T-helper 1 cell treated with Interleukin-12 subunit alpha and Interleukin-12 subunit beta and Interleukin-4 antibody, amounts not matched to agents 30 μg/mL and 1 μg/mL, for 36 hours (primary cell): ENCODE measurements around the gene CACNA2D3.

Experiments used
- H3K27ac Mint-ChIP-seq: one replicate; pipeline ENCODE4 v1.8.0; 2021; ENCODE audit warnings: mild to moderate bottlenecking, mixed read lengths
- H3K27me3 Mint-ChIP-seq: one replicate; pipeline ENCODE4 v1.8.0; 2021; ENCODE audit warnings: low read depth, mixed read lengths
- H3K36me3 Mint-ChIP-seq: one replicate; pipeline ENCODE4 v1.8.0; 2021; ENCODE audit warnings: low read depth, mixed read lengths
- H3K4me1 Mint-ChIP-seq: one replicate; pipeline ENCODE4 v1.8.0; 2021; ENCODE audit warnings: low read depth, mixed read lengths
- H3K4me3 Mint-ChIP-seq: one replicate; pipeline ENCODE4 v1.8.0; 2021; ENCODE audit warnings: mild to moderate bottlenecking, moderate library complexity, mixed read lengths
- H3K9me3 Mint-ChIP-seq: one replicate; pipeline ENCODE4 v1.8.0; 2021; ENCODE audit warnings: mixed read lengths

The CACNA2D3 gene

DNA sequence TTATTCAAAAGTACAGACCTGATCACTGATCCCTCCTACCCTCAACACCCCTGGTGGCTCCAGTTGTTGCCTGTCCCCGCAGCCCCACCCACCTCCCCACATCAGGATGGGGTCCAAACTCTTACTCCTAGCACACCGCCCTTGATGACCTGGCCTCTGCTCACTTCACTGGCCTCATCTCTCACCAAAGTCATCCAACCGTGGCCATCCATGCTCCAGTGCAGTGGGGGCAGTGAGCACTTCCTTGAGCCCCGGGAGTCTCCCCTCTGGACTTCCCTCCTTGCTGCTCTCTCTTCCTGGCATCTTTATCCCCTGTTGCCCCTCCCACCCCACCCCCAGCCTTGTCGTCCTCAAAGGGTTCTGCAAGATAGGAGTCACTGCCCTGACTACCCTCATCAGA is 191.1 kb downstream of the CACNA2D3 start:
- no peak overlapping the region for H3K4me3 Mint-ChIP-seq
- H3K9me3 Mint-ChIP-seq, result no peaks in the 10 kb centered on the region
- H3K27ac Mint-ChIP-seq, result no peak overlapping the region
- H3K27me3 Mint-ChIP-seq, result no peaks in the 10 kb centered on the region
- no peaks in the 10 kb centered on the region for H3K36me3 Mint-ChIP-seq
- H3K4me1 Mint-ChIP-seq, result no peaks in the 10 kb centered on the region

- Mint-ChIP-seq H3K4me3 (no peak overlapping the region), H3K27me3 (no peaks in the 10 kb centered on the region), H3K36me3 (no peaks in the 10 kb centered on the region), H3K4me1 (no peaks in the 10 kb centered on the region), H3K9me3 (no peaks in the 10 kb centered on the region), H3K27ac (no peak overlapping the region)
Observed at GRCh38 chr3:54321520-54321919, 199.2 kb downstream of the CACNA2D3 start.

GRCh38 chr3:54322354-54322753 is 200.0 kb downstream of the CACNA2D3 start:
- H3K27ac Mint-ChIP-seq, result no peak overlapping the region
- no peaks in the 10 kb centered on the region for H3K4me1 Mint-ChIP-seq
- no peaks in the 10 kb centered on the region for H3K36me3 Mint-ChIP-seq
- no peaks in the 10 kb centered on the region for H3K9me3 Mint-ChIP-seq
- no peaks in the 10 kb centered on the region for H3K27me3 Mint-ChIP-seq
- H3K4me3 Mint-ChIP-seq, result no peak overlapping the region

DNA sequence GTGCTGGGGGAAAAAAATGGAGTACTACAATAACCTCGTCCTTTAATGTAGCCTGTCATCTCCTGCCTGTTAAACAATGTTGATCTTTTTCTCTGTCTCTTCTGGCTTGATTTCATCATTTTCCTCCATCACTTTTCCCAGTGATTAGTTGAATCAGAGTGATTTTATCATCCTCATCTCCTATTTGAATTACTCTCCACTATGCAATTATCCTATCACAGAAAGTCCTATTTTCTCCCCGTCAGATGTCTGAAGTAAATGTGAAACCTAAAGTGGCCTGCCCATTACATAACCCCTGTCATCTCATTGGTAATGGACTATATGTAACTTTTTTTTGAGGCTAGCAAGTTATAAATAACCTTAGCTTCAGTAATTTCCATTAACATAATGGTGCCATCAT is 201.8 kb downstream of the CACNA2D3 start:
- H3K9me3 Mint-ChIP-seq, result no peaks in the 10 kb centered on the region
- no peaks in the 10 kb centered on the region for H3K27me3 Mint-ChIP-seq
- no peaks in the 10 kb centered on the region for H3K36me3 Mint-ChIP-seq
- H3K4me3 Mint-ChIP-seq, result no peak overlapping the region
- no peak overlapping the region for H3K27ac Mint-ChIP-seq
- no peaks in the 10 kb centered on the region for H3K4me1 Mint-ChIP-seq

GRCh38 chr3:54326951-54327350 is 204.6 kb downstream of the CACNA2D3 start:
- Mint-ChIP-seq H3K9me3 (no peaks in the 10 kb centered on the region), H3K4me3 (no peak overlapping the region), H3K27me3 (no peaks in the 10 kb centered on the region), H3K36me3 (no peaks in the 10 kb centered on the region), H3K27ac (no peak overlapping the region), H3K4me1 (no peaks in the 10 kb centered on the region)

DNA sequence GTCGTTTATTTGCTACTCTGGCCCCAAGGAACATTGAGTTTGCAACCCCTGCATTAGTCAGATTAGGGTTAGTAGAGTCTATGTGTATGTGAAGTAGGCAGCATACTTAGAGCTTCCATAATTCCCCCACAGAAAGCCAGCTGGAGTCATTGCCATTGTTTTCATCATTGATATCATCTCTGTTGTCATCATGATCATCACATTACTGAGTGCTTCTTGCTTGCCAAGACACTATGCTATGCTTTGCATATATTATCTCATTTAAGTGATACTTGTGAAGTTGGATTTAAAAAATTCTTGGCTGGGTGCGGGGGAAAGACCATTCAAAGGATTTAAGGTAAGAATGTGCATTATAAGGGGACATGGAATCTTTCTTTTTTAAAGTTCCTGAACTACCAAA is 209.0 kb downstream of the CACNA2D3 start:
- no peaks in the 10 kb centered on the region for H3K9me3 Mint-ChIP-seq
- H3K36me3 Mint-ChIP-seq, result no peaks in the 10 kb centered on the region
- H3K4me1 Mint-ChIP-seq, result no peaks in the 10 kb centered on the region
- H3K4me3 Mint-ChIP-seq, result no peak overlapping the region
- no peaks in the 10 kb centered on the region for H3K27me3 Mint-ChIP-seq
- no peak overlapping the region for H3K27ac Mint-ChIP-seq

- Mint-ChIP-seq H3K4me1 (no peaks in the 10 kb centered on the region), H3K9me3 (no peaks in the 10 kb centered on the region), H3K36me3 (no peaks in the 10 kb centered on the region), H3K27me3 (no peaks in the 10 kb centered on the region), H3K27ac (no peak overlapping the region), H3K4me3 (no peak overlapping the region)
Observed at GRCh38 chr3:54337846-54338245, 215.5 kb downstream of the CACNA2D3 start.

GRCh38 chr3:54339608-54340007 is 217.3 kb downstream of the CACNA2D3 start:
- no peaks in the 10 kb centered on the region for H3K9me3 Mint-ChIP-seq

GRCh38 chr3:54341811-54342210 is 219.5 kb downstream of the CACNA2D3 start:
- H3K27ac Mint-ChIP-seq, result no peak overlapping the region
- H3K27me3 Mint-ChIP-seq, result no peaks in the 10 kb centered on the region

More at GRCh38 chr3:54339608-54340007, 217.3 kb downstream of the CACNA2D3 start:
- Mint-ChIP-seq H3K4me1 (no peaks in the 10 kb centered on the region), H3K27me3 (no peaks in the 10 kb centered on the region), H3K27ac (no peak overlapping the region), H3K4me3 (no peak overlapping the region), H3K36me3 (no peaks in the 10 kb centered on the region)

GRCh38 chr3:54342676-54343075 is 220.3 kb downstream of the CACNA2D3 start:
- Mint-ChIP-seq H3K4me3 (no peak overlapping the region), H3K27me3 (no peaks in the 10 kb centered on the region), H3K9me3 (no peaks in the 10 kb centered on the region), H3K36me3 (no peaks in the 10 kb centered on the region), H3K4me1 (no peaks in the 10 kb centered on the region), H3K27ac (no peak overlapping the region)

More at GRCh38 chr3:54341811-54342210, 219.5 kb downstream of the CACNA2D3 start:
- Mint-ChIP-seq H3K36me3 (no peaks in the 10 kb centered on the region), H3K9me3 (no peaks in the 10 kb centered on the region), H3K4me3 (no peak overlapping the region), H3K4me1 (no peaks in the 10 kb centered on the region)

DNA sequence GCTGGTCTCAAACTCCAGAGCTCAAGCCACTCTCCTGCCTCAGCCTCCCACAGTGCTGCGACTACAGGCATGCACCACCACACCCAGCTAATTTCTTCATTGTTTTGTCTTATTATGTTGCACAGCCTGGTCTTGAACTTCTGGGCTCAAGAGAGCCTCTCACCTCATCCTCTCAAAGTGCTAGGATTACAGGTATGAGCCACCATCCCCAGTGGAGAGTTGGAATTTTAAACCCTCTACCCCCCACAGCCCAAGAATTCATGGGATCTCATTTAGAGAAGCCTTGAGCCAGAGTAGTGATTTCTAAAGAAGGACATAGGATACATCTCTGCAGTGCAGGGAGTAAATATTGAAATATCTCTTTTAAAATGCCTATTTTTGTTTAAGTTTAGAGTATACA is 221.1 kb downstream of the CACNA2D3 start:
- Mint-ChIP-seq H3K27ac (no peak overlapping the region), H3K4me3 (no peak overlapping the region), H3K36me3 (no peaks in the 10 kb centered on the region), H3K9me3 (no peaks in the 10 kb centered on the region), H3K27me3 (no peaks in the 10 kb centered on the region), H3K4me1 (no peaks in the 10 kb centered on the region)

DNA sequence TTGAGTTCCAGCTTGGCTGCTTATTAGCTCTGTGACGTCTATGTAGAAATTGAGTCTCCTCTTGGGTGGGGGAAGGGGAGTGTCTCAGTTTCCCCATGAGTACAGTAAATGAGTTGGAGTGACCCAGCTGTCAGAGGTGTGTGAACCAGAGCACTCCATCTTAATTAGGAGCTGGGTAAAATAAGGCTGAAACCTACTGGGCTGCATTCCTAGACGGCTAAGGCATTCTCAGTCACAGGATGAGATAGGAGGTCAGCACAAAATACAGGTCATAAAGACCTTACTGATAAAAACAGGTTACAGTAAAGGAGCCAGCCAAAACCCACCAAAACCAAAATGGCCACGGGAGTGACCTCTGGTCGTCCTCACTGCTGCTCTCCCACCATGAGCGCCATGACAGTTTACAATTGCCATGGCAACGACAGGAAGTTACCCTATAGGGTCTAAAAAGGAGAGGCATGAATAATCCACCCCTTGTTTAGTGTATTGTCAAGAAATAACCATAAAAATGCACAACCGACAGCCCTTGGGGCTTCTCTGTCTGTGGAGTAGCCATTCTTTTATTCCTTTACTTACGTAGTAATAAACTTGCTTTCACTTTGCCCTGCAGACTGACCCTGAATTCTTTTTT is 222.4 kb downstream of the CACNA2D3 start:
- H3K36me3 Mint-ChIP-seq, result no peaks in the 10 kb centered on the region
- H3K27ac Mint-ChIP-seq, result no peak overlapping the region
- no peaks in the 10 kb centered on the region for H3K27me3 Mint-ChIP-seq
- no peaks in the 10 kb centered on the region for H3K9me3 Mint-ChIP-seq
- no peaks in the 10 kb centered on the region for H3K4me1 Mint-ChIP-seq
- no peak overlapping the region for H3K4me3 Mint-ChIP-seq

DNA sequence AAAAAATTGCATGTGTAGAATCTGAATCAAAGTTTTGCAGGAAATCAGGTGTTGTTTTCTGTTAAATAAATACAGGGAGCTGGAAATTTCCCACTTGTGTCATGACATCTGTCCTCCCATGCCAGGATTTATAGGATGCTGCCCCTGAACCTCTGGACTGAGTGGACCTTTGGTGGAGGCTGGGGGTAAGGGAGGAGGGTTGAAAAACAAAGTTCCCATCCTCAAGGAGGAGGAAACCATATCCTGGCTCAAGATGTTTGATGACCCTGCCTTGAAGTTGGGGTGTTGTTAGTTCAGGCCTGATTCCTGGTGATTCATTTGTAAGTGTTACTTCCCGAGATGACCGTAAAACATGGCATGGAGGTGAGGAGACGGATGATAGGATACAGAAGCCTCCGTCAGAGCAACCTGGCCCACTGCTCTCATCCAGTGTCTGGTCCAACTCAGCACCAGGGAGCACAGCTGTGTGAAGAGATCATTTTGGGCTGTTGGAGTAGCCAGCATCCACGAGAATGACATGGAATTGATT is 223.6 kb downstream of the CACNA2D3 start:
- H3K9me3 Mint-ChIP-seq, result no peaks in the 10 kb centered on the region
- no peaks in the 10 kb centered on the region for H3K4me1 Mint-ChIP-seq
- no peaks in the 10 kb centered on the region for H3K36me3 Mint-ChIP-seq
- no peaks in the 10 kb centered on the region for H3K27me3 Mint-ChIP-seq
- no peak overlapping the region for H3K27ac Mint-ChIP-seq
- no peak overlapping the region for H3K4me3 Mint-ChIP-seq

DNA sequence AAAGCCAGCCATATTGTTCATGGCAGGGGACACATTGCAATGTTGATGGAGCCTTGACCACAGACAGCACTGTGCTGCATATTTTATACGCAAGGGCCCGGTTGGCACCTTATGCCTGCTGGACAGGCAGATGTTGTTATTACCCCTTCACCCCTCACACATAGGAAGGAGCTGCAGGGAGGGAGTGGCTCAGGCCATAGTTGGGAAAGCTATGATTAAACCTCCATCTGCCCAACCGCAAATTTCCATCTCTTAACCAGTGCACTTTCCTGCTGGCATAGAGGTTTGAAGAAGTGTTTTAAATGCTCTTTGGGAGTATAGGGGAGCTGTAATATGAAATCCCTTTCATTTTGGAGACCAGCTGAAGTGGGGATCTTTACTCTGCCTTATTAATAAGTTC is 224.7 kb downstream of the CACNA2D3 start:
- H3K27me3 Mint-ChIP-seq, result no peaks in the 10 kb centered on the region
- no peaks in the 10 kb centered on the region for H3K4me1 Mint-ChIP-seq
- no peaks in the 10 kb centered on the region for H3K9me3 Mint-ChIP-seq
- no peak overlapping the region for H3K27ac Mint-ChIP-seq
- H3K36me3 Mint-ChIP-seq, result no peaks in the 10 kb centered on the region
- H3K4me3 Mint-ChIP-seq, result no peak overlapping the region

DNA sequence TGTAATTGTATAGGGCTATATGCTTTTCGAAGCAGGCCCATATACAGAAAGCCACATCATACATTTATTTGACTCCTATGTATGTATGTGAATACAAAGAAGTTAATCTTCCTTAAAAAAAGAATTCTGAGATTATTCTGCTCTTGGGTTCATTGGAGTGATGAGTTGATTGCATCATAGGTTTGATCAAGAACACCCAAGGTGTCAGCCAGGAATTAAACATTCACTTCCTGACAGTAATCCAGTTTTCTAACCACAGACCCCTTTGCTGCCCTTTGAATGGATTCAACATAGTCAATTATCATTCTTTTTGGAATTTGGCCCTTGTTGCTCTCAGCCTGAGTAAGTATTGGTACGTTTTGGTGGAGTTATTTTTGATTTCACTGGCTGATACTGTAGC is 225.6 kb downstream of the CACNA2D3 start:
- no peak overlapping the region for H3K4me3 Mint-ChIP-seq
- no peaks in the 10 kb centered on the region for H3K27me3 Mint-ChIP-seq
- no peaks in the 10 kb centered on the region for H3K36me3 Mint-ChIP-seq
- no peak overlapping the region for H3K27ac Mint-ChIP-seq
- no peaks in the 10 kb centered on the region for H3K9me3 Mint-ChIP-seq
- H3K4me1 Mint-ChIP-seq, result no peaks in the 10 kb centered on the region

DNA sequence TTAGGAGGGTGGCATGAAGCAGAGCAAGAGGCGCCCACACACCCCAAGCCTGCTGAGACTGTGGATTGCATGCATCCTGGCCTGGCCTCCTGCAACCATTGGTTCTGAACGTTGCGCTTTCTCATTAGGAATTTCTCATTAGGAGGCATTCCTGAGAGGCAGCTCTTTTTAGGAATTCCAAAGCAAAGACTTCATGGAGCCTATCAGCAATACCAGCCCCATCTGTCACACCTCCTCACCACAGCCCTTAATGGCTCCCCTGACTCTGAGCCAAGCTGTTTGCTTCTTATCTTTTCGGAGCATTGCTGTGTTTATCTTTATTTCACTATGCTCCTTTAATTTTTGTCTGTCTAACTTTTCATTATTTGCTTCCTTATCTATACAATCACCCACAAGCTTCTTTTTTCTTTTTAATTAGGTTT is 226.9 kb downstream of the CACNA2D3 start:
- Mint-ChIP-seq H3K4me3 (no peak overlapping the region), H3K9me3 (no peaks in the 10 kb centered on the region), H3K27me3 (no peaks in the 10 kb centered on the region), H3K36me3 (no peaks in the 10 kb centered on the region), H3K27ac (no peak overlapping the region), H3K4me1 (no peaks in the 10 kb centered on the region)
